Femur (tissue), 1 donor: Measurements from ENCODE around the gene ZSCAN4.
A peak's percentile ranks its signal among the peaks of the same experiment; 100 is the strongest.

Experiments used
- DNase-seq: peaks from one replicate; pipeline ENCODE4 v3.0.0-alpha.2; 2017

The ZSCAN4 gene

GRCh38 chr19:57668635-57669034, at the start of gene ZSCAN4:
Gene ZSCAN4, plus strand, starts transcription at chr19:57668935. Its CDS starts 7,211 bp downstream, at chr19:57676146.
- DNase-seq, result no peak

GRCh38 chr19:57620673-57621348, 47.9 kb upstream of the ZSCAN4 start:
- no peak for DNase-seq

- no peak for DNase-seq
Measured at GRCh38 chr19:57623091-57623490, 45.6 kb upstream of the ZSCAN4 start.

GRCh38 chr19:57632987-57633831, 35.5 kb upstream of the ZSCAN4 start, which contains the start of gene ZNF211:
Gene ZNF211, plus strand, starts transcription at chr19:57633168. Its CDS starts 179 bp downstream, at chr19:57633347.
- peak; percentile 96 for DNase-seq

- DNase-seq, result no peak
Measured at GRCh38 chr19:57633832-57634131, 35.0 kb upstream of the ZSCAN4 start.

- DNase-seq, result no peak
Measured at GRCh38 chr19:57637379-57637778, 31.4 kb upstream of the ZSCAN4 start.

- DNase-seq, result no peak
Measured at GRCh38 chr19:57641715-57642234, 27.0 kb upstream of the ZSCAN4 start.

GRCh38 chr19:57642396-57643046, 26.2 kb upstream of the ZSCAN4 start:
- DNase-seq, result no peak

GRCh38 chr19:57643734-57644133, 25.0 kb upstream of the ZSCAN4 start:
- DNase-seq, result no peak

- no peak for DNase-seq
Measured at GRCh38 chr19:57648331-57649003, 20.3 kb upstream of the ZSCAN4 start.

GRCh38 chr19:57651654-57651996, 17.1 kb upstream of the ZSCAN4 start:
- DNase-seq, result no peak

GRCh38 chr19:57653689-57654088, 15.0 kb upstream of the ZSCAN4 start:
- no peak for DNase-seq

- no peak for DNase-seq
Measured at GRCh38 chr19:57655443-57655842, 13.3 kb upstream of the ZSCAN4 start.

- DNase-seq, result no peak
Measured at GRCh38 chr19:57656346-57656745, 12.4 kb upstream of the ZSCAN4 start.

GRCh38 chr19:57664269-57665127, 4.2 kb upstream of the ZSCAN4 start:
- peak; percentile 72 for DNase-seq

GRCh38 chr19:57665261-57665806, 3.4 kb upstream of the ZSCAN4 start:
- no peak for DNase-seq

- no peak for DNase-seq
Measured at GRCh38 chr19:57667228-57667627, 1.5 kb upstream of the ZSCAN4 start.

GRCh38 chr19:57671124-57671895, 2.6 kb downstream of the ZSCAN4 start:
- DNase-seq, result no peak

- DNase-seq, result no peak
Measured at GRCh38 chr19:57672466-57672865, 3.7 kb downstream of the ZSCAN4 start.

GRCh38 chr19:57675881-57676280, 7.1 kb downstream of the ZSCAN4 start:
- no peak for DNase-seq

GRCh38 chr19:57682226-57682766, 13.6 kb downstream of the ZSCAN4 start:
- DNase-seq, result no peak
